DMS79 (cell line): ENCODE measurements around the gene EIF4B.

Experiments used
- DNase-seq: peaks from one replicate; lab custom pipeline; 2025; lab: John Stamatoyannopoulos, UW

EIF4B gene

DNA sequence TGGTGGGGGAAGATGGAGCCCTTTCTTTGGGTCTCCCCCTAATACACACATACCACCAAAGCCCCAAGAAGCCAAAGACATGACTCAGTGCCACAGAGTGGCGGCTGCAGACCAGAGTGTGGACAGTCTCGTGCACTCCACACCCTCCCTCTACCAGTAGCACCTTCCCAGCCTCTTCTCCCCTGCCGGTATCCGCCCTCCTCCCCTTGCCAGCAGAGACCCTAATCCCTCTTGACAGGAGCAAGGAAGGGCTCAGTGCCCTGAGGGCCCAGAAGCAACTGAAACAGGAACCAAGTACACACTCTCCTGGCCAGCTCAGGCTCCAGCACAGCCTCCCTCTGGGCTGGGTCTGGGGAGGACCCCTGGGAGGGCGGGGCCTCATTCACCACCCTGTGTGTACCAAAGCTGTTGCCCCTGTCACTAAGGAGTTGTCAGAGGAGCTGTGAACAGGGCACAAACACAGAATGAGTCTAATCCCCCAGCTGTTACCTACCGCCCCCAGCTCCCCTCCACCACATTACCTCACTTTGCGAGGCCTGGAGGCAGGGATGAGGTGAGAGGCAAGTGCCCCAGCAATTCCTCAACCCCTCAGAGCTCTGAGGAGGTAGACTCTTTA, 64.7 kb downstream of the EIF4B start:
- no peak for DNase-seq

DNA sequence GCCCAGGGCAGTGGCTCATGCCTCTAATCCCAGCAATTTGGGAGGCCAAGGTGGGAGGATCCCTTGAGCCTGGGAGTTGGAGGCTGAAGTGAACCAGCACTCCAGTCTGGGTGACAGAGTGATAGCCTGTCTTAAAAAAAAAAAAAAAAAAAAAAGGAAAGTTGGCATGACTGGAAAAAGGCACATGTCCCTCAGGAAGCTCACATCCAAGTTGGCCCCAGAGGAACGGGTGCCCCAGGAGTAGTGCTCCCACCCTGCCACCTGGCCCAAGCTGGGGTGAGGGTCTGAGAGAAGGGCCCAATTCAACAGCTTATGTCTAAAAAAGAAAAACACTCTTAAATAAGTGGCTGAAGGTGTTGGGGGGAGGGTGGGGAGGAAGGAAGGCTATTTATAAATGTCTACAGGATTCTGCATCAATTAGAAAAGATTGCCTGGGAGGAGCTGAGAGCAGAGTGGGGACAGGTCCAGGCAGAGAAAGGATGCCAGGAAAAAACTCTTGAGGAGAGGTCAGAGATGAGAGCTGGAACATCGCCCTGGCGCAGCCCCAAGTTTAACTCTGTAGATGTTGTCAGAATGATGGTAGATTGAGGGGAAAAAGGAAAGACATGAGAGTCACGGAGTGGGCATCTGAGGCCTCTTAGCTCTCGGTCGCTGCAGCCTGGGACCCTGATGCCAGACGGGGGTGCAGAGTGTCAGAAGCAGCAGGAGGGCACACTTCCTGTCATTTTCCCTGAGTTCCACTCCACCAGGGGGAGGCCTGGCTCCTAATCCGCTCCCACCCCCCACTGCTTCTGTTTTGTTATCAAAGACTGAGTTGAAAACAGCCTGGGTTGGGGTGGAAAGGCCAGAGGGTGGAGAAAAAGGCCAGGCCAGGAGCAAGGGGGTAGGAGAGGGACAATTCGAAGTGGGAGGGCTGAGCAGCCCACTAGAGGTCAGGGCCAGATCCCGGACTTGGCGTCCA, 65.6 kb downstream of the EIF4B start:
- DNase-seq = peak; percentile 22

DNA sequence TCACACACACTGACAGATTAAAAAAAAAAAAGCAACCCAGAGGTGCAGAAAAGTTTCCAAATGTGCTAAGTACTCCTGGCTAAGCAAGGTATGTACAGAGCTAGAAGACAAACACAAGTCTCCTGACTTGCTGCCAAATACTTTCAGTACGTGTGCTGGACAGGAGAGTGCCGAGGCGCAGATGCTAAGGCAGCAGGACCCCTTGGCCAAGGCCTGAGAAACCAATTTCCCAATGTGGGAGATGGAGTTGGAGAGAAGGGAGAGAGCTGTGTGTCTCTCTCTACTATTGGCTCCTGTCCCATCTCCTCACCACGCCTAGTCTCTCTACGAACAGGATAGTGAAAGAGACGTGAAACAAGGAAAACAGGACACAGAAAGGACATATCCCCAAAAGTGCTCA, 67.6 kb downstream of the EIF4B start:
- no peak for DNase-seq

DNA sequence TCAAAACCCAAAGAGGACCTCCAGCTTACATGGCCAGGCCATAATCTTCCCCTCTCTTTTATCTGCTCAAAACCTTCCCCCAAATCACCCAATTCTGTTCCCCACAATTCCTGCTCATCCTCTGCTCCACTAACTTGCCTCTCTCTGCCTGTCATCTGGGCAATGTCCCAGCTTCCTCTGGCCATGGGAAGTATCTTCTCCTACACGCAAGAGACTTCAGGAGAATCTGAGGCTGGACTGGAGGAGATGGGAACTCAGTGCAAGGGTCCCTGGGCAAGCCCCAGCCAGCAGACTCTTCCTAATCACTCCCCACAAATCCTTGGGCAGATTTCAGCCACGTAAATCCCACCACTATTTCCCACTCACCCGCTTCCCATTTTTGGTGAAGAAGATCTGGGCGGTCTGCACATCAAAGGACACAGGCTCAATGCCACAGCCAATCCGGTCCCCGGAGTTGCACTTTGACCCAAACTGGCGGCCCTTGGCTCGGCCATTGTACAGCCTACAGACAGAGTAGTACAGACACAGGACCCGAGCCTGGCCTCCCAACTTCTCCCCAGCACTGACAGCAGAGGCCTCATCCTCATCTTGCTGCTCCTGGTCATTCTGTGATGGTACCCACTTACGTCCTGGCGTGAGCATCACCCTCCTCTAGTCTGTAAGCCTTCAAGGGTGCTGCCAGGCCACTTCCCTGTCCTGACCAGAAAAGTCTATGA, 68.2 kb downstream of the EIF4B start:
- no peak for DNase-seq

GRCh38 chr12:53074999-53075370, 68.7 kb downstream of the EIF4B start:
- DNase-seq = no peak

DNA sequence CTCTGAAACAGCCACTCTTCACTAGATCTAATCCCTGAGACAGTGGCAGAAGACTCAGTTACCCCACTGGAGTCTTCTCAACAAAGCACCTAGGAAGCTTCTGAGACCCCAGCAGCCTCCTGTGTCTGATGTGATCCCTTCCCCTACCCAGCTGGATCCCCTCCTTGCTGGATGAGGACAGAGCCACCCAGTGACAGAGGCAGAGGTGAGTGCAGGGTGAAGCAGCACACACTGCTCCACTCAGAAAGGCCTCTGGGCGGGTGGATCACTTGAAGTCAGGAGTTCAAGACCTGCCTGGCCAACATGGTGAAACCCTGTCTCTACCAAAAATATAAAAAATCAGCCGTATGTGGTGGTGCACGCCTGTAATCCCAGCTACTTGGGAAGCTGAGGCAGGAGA, 70.2 kb downstream of the EIF4B start:
- DNase-seq = no peak

GRCh38 chr12:53077030-53077429, 70.8 kb downstream of the EIF4B start:
- no peak for DNase-seq

DNA sequence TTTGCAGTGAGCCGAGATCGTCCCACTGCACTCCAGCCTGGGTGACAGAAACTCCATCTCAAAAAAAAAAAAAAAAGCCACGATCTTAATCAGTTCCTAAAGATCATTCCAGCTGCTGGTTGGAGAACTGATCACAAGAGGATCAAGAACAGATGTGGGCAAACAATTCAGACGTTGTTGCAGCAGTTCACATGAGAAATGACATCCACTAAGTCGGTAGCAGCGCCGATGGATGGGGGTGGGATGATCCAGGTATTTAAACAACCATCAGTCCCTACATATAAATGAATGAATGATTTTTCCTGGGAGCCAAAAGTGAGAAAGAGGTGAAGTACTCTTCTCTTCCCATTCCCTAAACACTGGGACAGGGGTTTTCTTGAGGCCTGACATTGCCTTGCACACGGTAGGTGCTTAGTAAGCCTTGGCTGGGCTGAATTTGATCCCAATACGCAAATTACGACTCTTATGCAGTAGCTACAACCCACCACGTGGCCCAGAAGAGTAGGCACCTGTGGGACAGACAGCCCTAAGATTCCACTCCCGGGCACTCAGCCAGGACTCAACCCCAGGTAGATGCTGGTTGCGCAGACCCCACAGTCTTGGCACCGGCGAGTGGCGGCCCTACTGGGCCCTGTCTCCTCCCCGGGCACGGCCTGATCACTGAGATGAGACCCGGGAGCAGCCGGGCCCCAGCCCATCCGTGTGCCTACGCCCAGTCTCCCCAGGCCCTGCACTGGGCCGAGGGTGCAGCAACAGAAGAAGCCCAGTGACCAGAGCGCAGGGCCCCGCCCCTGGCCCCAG, 72.4 kb downstream of the EIF4B start:
- peak; percentile 24 for DNase-seq

- DNase-seq = peak; percentile 76
Measured at GRCh38 chr12:53079226-53080117, 73.2 kb downstream of the EIF4B start, which contains the start of gene SPRYD3. Gene SPRYD3, minus strand, starts transcription at chr12:53079390. Its CDS starts 57 bp downstream, at chr12:53079333.

DNA sequence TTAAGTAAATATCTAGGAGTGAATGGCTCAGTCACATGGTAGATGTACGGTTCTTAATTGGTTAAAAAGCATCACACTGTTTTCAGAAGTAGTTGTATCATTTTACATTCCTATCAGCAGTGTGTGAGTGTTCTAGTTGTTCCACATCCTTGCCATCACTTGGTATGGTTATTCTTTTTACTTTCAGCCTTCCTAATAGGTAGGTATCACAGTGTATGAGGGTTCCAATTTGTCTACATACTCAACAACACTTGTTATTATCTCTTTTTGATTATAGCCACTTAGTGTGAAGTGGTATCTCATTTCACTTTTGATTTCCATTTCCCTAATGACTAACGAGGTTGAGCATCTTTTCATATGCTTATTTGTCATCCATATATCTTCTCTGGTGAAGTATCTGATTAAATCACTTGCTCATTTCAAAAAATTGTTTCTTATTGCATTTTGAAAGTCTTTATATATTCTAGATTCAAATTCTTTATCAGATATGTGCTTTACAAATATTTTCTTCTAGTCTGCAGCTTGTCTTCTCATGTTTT, 76.5 kb downstream of the EIF4B start:
- DNase-seq = no peak

DNA sequence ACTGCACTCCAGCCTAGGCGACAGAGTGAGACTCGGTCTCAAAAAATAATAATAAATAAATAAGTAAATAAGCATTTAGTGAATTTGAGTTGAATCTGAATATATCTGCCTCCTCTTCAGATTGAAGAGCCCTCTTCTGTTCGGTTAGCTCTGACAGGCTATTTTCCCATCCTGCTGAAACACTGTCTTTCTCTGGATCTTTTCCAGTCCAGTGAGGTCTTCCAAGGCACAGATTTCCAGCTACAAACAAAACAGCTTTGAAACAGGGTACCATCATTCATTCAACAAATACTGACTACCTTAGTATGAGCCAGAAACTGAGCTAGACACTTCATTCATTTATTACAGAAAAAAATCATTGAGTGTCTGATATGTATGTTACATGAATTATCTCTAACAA, 80.1 kb downstream of the EIF4B start:
- no peak for DNase-seq

DNA sequence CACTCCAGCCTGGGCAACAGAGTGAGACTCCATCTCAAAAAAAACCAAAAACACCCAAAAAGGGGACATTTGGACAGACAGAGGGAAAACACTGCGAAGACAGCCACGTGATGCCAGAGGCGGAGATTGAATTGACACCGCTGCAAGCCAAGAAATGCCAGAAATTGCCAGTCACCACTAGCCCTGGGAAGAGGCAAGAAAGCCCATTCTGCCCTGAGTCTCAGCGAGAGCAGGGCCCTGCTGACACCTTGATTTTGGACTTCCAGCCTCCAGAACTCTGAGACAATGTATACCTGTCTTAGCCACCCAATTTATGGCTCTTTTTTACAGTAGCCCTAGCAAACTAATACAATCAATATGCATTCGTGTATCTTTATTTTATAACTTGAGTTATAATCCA, 83.8 kb downstream of the EIF4B start:
- no peak for DNase-seq

DNA sequence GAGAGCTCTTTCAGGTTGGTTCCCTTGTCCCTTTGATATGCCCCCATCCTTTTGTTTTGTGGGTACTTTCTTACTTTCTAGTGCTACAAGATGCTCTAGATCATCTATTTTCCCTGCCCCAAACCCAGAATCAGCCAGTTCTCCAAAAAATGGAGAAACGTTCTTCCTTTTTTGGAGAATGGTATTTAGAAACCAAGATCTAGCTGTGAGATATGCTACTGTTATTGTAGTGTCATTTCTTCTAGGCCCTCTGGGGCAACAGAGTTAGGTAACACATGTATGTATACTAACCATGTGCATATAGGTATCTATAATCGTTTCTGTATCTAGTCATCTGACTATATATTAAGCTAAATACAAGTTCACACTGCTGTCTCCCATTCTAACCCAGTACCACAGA, 84.3 kb downstream of the EIF4B start:
- no peak for DNase-seq

GRCh38 chr12:53091756-53092155, 85.5 kb downstream of the EIF4B start:
- no peak for DNase-seq
